ENCODE results near the gene PC.
"Not testable (repeated sequence)": the region's sequence is repeated elsewhere in the genome, so short reads cannot be mapped to it uniquely, and the experiment has no call there.

PC gene

GRCh38 chr11:66814678-66815077, 143.5 kb downstream of the PC start:
- DNase-seq (ENCODE audit: low spot score) (no peak), ATAC-seq (ENCODE audit: low read depth) (no peak)
- Histone ChIP-seq H3K9me3 (ENCODE audit: severe bottlenecking) (no peaks in the 10 kb centered on the region), H3K27ac (ENCODE audit: poor library complexity, severe bottlenecking) (no peak overlapping the region), H3K27me3 (ENCODE audit: insufficient read depth, poor library complexity, severe bottlenecking) (no peaks in the 10 kb centered on the region), H3K4me1 (ENCODE audit: insufficient read depth, poor library complexity, severe bottlenecking) (peaks cover 5% of the 10 kb centered on the region), H3K4me3 (ENCODE audit: severe bottlenecking) (no peak overlapping the region), H3K36me3 (ENCODE audit: low read depth) (peaks cover 31% of the 10 kb centered on the region)
- TF ChIP-seq CTCF (IDR thresholded peaks at IDR 0.05; ENCODE audit: poor library complexity, severe bottlenecking), result no peak

- Histone ChIP-seq H3K27me3 (ENCODE audit: insufficient read depth, poor library complexity, severe bottlenecking) (no peaks in the 10 kb centered on the region), H3K4me3 (ENCODE audit: severe bottlenecking) (no peak overlapping the region), H3K36me3 (ENCODE audit: low read depth) (peaks cover 29% of the 10 kb centered on the region), H3K27ac (ENCODE audit: poor library complexity, severe bottlenecking) (no peak overlapping the region), H3K4me1 (ENCODE audit: insufficient read depth, poor library complexity, severe bottlenecking) (peaks cover 5% of the 10 kb centered on the region), H3K9me3 (ENCODE audit: severe bottlenecking) (no peaks in the 10 kb centered on the region)
- no peak for DNase-seq (ENCODE audit: low spot score)
- ATAC-seq (ENCODE audit: low read depth), result no peak
- no peak for TF ChIP-seq CTCF (IDR thresholded peaks at IDR 0.05; ENCODE audit: poor library complexity, severe bottlenecking)
Measured at GRCh38 chr11:66810576-66811185, 147.5 kb downstream of the PC start.

- ATAC-seq (ENCODE audit: low read depth) (no peak), DNase-seq (ENCODE audit: low spot score) (no peak)
- no peaks in the 10 kb centered on the region for H3K4me1 ChIP-seq (ENCODE audit: insufficient read depth, poor library complexity, severe bottlenecking)
- H3K36me3 ChIP-seq (ENCODE audit: low read depth), result peaks cover 29% of the 10 kb centered on the region
- no peak overlapping the region for H3K4me3 ChIP-seq (ENCODE audit: severe bottlenecking)
- H3K27ac ChIP-seq (ENCODE audit: poor library complexity, severe bottlenecking), result no peak overlapping the region
- no peaks in the 10 kb centered on the region for H3K27me3 ChIP-seq (ENCODE audit: insufficient read depth, poor library complexity, severe bottlenecking)
- H3K9me3 ChIP-seq (ENCODE audit: severe bottlenecking), result no peaks in the 10 kb centered on the region
- no peak for TF ChIP-seq CTCF (IDR thresholded peaks at IDR 0.05; ENCODE audit: poor library complexity, severe bottlenecking)
Measured at GRCh38 chr11:66809592-66809991, 148.6 kb downstream of the PC start.

- Histone ChIP-seq H3K27me3 (ENCODE audit: insufficient read depth, poor library complexity, severe bottlenecking) (no peaks in the 10 kb centered on the region), H3K36me3 (ENCODE audit: low read depth) (peaks cover 36% of the 10 kb centered on the region), H3K27ac (ENCODE audit: poor library complexity, severe bottlenecking) (no peak overlapping the region), H3K9me3 (ENCODE audit: severe bottlenecking) (no peaks in the 10 kb centered on the region), H3K4me3 (ENCODE audit: severe bottlenecking) (no peak overlapping the region), H3K4me1 (ENCODE audit: insufficient read depth, poor library complexity, severe bottlenecking) (no peaks in the 10 kb centered on the region)
- DNase-seq (ENCODE audit: low spot score), result no peak
- no peak for TF ChIP-seq CTCF (IDR thresholded peaks at IDR 0.05; ENCODE audit: poor library complexity, severe bottlenecking)
- no peak for ATAC-seq (ENCODE audit: low read depth)
Measured at GRCh38 chr11:66800720-66801428, 157.3 kb downstream of the PC start.

GRCh38 chr11:66799815-66800214, 158.4 kb downstream of the PC start:
- H3K36me3 ChIP-seq (ENCODE audit: low read depth), result peaks cover 36% of the 10 kb centered on the region
- not testable (repeated sequence) for H3K9me3 ChIP-seq (ENCODE audit: severe bottlenecking); DNase-seq (ENCODE audit: low spot score); H3K27me3 ChIP-seq (ENCODE audit: insufficient read depth, poor library complexity, severe bottlenecking); ATAC-seq (ENCODE audit: low read depth); H3K4me3 ChIP-seq (ENCODE audit: severe bottlenecking); H3K4me1 ChIP-seq (ENCODE audit: insufficient read depth, poor library complexity, severe bottlenecking); H3K27ac ChIP-seq (ENCODE audit: poor library complexity, severe bottlenecking)
